GM18508 (cell line): ENCODE measurements around the gene BHLHA15.
"Not testable (repeated sequence)": the region's sequence is repeated elsewhere in the genome, so short reads cannot be mapped to it uniquely, and the experiment has no call there.

Experiments
- ATAC-seq: cut with Tn5 transposase; IDR thresholded peaks from one replicate; pipeline ENCODE4 v1.9.1; 2021; ENCODE audit warnings: moderate number of reproducible peaks; ENCODE audit not compliant: insufficient read depth, unreplicated experiment

BHLHA15 gene

GRCh38 chr7:98206451-98207330 is 4.5 kb upstream of the BHLHA15 start:
- ATAC-seq, result no peak

GRCh38 chr7:98209166-98209920 is 1.9 kb upstream of the BHLHA15 start:
- no peak for ATAC-seq

DNA sequence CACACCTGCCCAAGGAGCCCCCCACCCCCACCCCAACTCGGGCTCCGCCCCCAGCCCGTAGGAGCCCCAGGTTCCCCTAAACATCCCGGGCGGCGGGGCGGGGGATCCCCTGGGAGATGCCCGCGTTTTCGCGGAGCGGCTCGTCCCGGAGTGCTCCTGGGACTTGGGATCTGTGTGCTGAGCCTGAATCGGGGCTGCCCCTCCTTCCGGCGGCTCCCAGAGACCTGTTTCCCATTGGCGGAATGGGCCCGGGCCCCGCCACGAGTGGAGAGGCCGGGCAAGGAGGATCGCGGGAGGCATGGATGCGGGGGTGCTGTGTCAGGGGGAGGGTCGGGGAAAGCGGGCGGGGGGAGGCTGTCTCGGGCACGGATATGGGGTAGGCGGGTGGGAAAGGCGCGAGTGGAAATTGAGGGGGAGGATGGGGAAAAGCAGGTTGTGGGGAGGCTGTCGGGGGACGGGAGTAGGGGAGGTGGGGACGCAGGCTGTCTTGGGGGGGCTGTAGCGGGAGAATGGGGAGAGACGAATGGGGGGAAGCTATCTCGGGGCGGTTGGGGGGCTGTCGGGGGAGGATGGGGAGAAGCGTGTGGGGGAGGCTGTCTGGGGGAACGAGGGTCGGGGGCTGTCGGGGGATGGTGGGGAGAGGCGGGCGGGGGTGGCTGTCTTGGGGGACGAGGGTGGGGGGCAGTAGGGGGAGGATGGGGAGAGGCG is 572 bp upstream of the BHLHA15 start:
- ATAC-seq, result no peak

GRCh38 chr7:98211676-98212531 is 665 bp downstream of the BHLHA15 start:
- ATAC-seq, result no peak

- ATAC-seq, result no peak
Measured at GRCh38 chr7:98212532-98213041, 1.3 kb downstream of the BHLHA15 start.

DNA sequence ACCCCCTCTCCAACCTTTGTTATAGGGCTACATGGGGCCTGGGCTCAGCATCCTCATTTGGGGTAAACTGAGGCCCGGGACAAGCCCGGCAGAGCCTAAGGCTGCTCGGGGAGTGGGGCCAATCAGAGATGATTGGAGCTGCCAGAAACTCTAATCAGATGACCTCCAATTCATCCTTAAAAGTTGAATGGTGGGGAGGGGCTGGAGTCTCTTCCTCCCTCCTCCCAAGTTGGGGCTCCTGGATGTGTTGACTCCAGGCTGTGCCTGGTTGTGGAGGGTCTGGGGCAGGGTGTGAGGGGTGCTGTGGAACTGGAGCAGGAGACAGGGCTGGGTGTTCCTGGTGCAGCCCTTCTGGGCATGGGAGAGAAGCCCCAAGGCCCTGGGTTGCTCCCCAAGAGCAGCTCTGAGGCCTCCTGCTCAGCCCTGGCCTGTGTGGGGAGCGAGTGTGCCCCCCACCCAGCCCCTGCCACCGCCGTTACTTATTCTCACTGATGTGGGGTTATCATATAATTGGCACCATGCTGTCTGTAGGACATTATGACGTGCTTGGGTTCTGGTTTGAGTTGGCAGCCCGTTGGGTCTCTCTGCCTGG is 2.2 kb downstream of the BHLHA15 start:
- no peak for ATAC-seq

- ATAC-seq, result no peak
Measured at GRCh38 chr7:98213888-98214810, 2.9 kb downstream of the BHLHA15 start.

- no peak for ATAC-seq
Measured at GRCh38 chr7:98214811-98215321, 3.6 kb downstream of the BHLHA15 start.

GRCh38 chr7:98215561-98216495 is 4.6 kb downstream of the BHLHA15 start:
- ATAC-seq, result no peak

- ATAC-seq, result no peak
Measured at GRCh38 chr7:98216941-98217622, 5.8 kb downstream of the BHLHA15 start.

GRCh38 chr7:98217623-98218582 is 6.7 kb downstream of the BHLHA15 start:
- no peak for ATAC-seq

DNA sequence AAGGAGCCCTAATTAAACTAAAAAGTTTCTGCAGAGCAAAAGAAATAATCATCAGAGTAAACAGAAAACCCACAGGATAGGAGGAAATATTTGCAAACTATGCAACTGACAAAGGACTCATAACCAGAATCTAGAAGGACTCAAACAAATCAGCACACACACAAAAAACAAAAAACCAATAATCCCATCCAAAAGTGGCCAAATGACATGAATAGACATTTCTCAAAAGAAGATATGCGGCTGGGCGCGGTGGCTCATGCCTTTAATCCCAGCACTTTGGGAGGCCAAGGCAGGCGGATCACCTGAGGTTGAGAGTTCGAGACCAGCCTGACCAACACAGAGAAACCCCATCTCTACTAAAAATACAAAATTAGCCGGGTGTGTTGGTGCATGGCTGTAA is 8.1 kb downstream of the BHLHA15 start:
- not testable (repeated sequence) for ATAC-seq

DNA sequence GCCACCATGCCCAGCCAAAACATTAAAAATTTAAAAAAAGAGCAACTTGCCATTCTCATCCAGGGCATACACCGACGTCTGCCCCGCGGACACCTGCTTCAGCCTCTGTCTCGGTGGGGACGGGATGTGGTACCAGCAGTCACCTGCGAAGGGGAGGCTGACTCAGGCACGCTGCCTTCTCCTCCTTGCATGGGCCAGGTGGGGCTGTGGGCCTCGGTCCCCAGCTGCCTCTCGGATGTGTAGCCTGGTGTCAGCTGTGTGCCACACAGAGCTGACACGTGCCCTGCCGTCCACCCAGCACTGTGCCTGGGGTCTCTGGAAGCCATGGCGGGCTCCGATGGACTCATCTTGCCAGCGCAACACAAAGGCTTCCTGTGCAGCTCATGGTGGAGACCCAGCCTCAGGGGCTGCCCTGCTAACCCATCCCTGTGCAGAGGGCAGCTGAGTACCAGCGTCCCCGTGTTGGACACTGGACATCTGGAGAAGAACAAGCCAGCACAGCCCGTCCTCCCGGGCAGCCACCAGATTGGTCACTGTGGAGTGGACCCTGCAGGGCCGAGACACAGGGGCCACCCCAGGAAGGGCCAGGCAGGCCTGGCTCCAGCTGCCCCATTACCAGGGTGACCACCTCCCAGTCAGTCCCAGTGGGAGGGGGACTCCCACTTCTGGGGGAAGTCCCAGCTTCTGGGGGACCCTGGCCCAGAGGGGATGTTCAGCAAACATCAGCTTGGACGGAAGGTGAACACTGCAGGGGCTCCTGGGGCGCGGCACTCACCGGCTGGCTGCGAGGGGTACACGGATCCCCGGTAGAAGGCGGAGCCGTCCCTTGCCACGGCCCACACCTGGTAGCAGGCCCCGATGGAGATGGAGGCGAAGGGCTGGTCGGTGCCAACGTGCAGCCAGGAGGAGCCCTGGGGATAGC is 10.6 kb downstream of the BHLHA15 start:
- no peak for ATAC-seq

DNA sequence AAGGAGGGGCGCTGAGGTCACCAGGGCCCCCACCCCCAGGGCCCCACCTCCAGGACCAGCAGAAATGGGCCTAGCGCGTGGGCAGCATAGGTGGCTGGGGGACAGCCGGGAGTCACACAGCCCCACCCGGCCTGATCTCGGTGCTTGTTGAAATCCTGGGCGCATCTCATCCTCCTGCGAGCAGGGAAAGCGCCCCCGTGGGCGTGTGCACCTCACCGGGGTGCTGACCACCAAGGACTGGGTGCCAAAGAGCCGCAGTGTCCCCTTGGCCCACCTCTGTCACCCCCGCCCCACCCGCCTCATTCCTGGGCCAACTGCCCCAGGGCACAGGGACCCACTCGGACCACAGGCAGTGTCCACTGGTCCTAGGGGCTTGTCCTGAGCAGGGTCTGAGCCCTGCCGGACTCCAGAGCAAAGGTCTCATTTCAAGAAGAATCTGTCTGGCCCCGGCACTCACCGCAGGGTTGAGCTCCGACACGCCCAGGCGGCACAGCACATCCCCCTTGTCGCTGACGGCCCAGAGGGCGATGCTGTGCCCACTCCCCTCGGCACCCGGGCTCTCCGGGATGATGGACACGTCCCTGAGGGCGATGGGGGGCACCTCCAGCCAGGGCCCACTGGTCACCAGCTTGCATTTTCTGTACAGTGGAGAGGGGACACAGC is 11.4 kb downstream of the BHLHA15 start:
- no peak for ATAC-seq
